ENCODE data around the gene CKAP5.

- no peak for TF ChIP-seq CTCF (IDR thresholded peaks at IDR 0.05)
- no peak for TF ChIP-seq POLR2A (IDR thresholded peaks at IDR 0.05)
These were observed 151.5 kb downstream of the CKAP5 start for GRCh38 chr11:46694607-46695006.

All from gastroesophageal sphincter (tissue), 3 donors.